ENCODE data around the gene MLLT1.

The MLLT1 gene

GRCh38 chr19:6226444-6227155 is 53.2 kb downstream of the MLLT1 start:
- Histone ChIP-seq H3K27ac (ENCODE audit: low read length) (no peak overlapping the region), H3K9ac (ENCODE audit: low read length) (no peak overlapping the region), H3K27me3 (ENCODE audit: low read depth, low read length) (no peaks in the 10 kb centered on the region), H3K36me3 (replicated peaks; ENCODE audit: low read depth, low read length) (peaks cover 19% of the 10 kb centered on the region), H3K79me2 (ENCODE audit: low read length) (peaks cover 62% of the 10 kb centered on the region), H2AFZ (ENCODE audit: low read depth, low read length) (no peak overlapping the region), H3K4me3 (ENCODE audit: low read length) (no peak overlapping the region), H3K4me2 (ENCODE audit: low read length) (no peak overlapping the region), H4K20me1 (ENCODE audit: insufficient read depth, low read length) (peaks cover 29% of the 10 kb centered on the region), H3K4me1 (ENCODE audit: low read length) (no peaks in the 10 kb centered on the region), H3K9me3 (ENCODE audit: insufficient read depth, low read length) (no peaks in the 10 kb centered on the region)
- TF ChIP-seq CTCF (IDR thresholded peaks at IDR 0.05; ENCODE audit: low read depth, low read length): no peak
- no peak for TF ChIP-seq EZH2phosphoT487 (IDR thresholded peaks at IDR 0.05; ENCODE audit: low read depth)

- no peak for TF ChIP-seq CTCF (IDR thresholded peaks at IDR 0.05; ENCODE audit: low read depth, low read length)
- no peak for TF ChIP-seq EZH2phosphoT487 (IDR thresholded peaks at IDR 0.05; ENCODE audit: low read depth)
Observed at GRCh38 chr19:6226012-6226411, 53.8 kb downstream of the MLLT1 start.

GRCh38 chr19:6225232-6225865 is 54.4 kb downstream of the MLLT1 start:
- H3K4me2 ChIP-seq (ENCODE audit: low read length): no peak overlapping the region
- H3K27me3 ChIP-seq (ENCODE audit: low read depth, low read length): no peaks in the 10 kb centered on the region
- H3K4me1 ChIP-seq (ENCODE audit: low read length): no peaks in the 10 kb centered on the region
- no peak for TF ChIP-seq CTCF (IDR thresholded peaks at IDR 0.05; ENCODE audit: low read depth, low read length)
- TF ChIP-seq EZH2phosphoT487 (IDR thresholded peaks at IDR 0.05; ENCODE audit: low read depth): no peak
- no peaks in the 10 kb centered on the region for H3K9me3 ChIP-seq (ENCODE audit: insufficient read depth, low read length)
- peaks cover 50% of the 10 kb centered on the region for H3K79me2 ChIP-seq (ENCODE audit: low read length)
- no peak overlapping the region for H2AFZ ChIP-seq (ENCODE audit: low read depth, low read length)
- H3K27ac ChIP-seq (ENCODE audit: low read length): no peak overlapping the region
- H4K20me1 ChIP-seq (ENCODE audit: insufficient read depth, low read length): peaks cover 24% of the 10 kb centered on the region
- H3K9ac ChIP-seq (ENCODE audit: low read length): no peak overlapping the region
- peaks cover 24% of the 10 kb centered on the region for H3K36me3 ChIP-seq (replicated peaks; ENCODE audit: low read depth, low read length)
- H3K4me3 ChIP-seq (ENCODE audit: low read length): no peak overlapping the region

More at GRCh38 chr19:6226012-6226411, 53.8 kb downstream of the MLLT1 start:
- Histone ChIP-seq H3K9me3 (ENCODE audit: insufficient read depth, low read length) (no peaks in the 10 kb centered on the region), H3K36me3 (replicated peaks; ENCODE audit: low read depth, low read length) (peaks cover 24% of the 10 kb centered on the region), H3K4me3 (ENCODE audit: low read length) (no peak overlapping the region), H2AFZ (ENCODE audit: low read depth, low read length) (no peak overlapping the region), H3K27me3 (ENCODE audit: low read depth, low read length) (no peaks in the 10 kb centered on the region), H3K4me1 (ENCODE audit: low read length) (no peaks in the 10 kb centered on the region), H3K79me2 (ENCODE audit: low read length) (peaks cover 56% of the 10 kb centered on the region), H3K27ac (ENCODE audit: low read length) (no peak overlapping the region), H3K4me2 (ENCODE audit: low read length) (no peak overlapping the region), H3K9ac (ENCODE audit: low read length) (no peak overlapping the region), H4K20me1 (ENCODE audit: insufficient read depth, low read length) (peaks cover 26% of the 10 kb centered on the region)

GRCh38 chr19:6224308-6224675 is 55.5 kb downstream of the MLLT1 start:
- no peaks in the 10 kb centered on the region for H3K9me3 ChIP-seq (ENCODE audit: insufficient read depth, low read length)
- no peaks in the 10 kb centered on the region for H3K4me1 ChIP-seq (ENCODE audit: low read length)
- no peak overlapping the region for H3K4me2 ChIP-seq (ENCODE audit: low read length)
- no peak overlapping the region for H3K4me3 ChIP-seq (ENCODE audit: low read length)
- no peak for TF ChIP-seq CTCF (IDR thresholded peaks at IDR 0.05; ENCODE audit: low read depth, low read length)
- no peak for TF ChIP-seq EZH2phosphoT487 (IDR thresholded peaks at IDR 0.05; ENCODE audit: low read depth)
- no peak overlapping the region for H2AFZ ChIP-seq (ENCODE audit: low read depth, low read length)
- H4K20me1 ChIP-seq (ENCODE audit: insufficient read depth, low read length): peaks cover 15% of the 10 kb centered on the region
- H3K27ac ChIP-seq (ENCODE audit: low read length): no peak overlapping the region
- no peaks in the 10 kb centered on the region for H3K27me3 ChIP-seq (ENCODE audit: low read depth, low read length)
- H3K79me2 ChIP-seq (ENCODE audit: low read length): peaks cover 39% of the 10 kb centered on the region
- H3K9ac ChIP-seq (ENCODE audit: low read length): no peak overlapping the region
- H3K36me3 ChIP-seq (replicated peaks; ENCODE audit: low read depth, low read length): peaks cover 29% of the 10 kb centered on the region
